ENCODE data around the gene SLC2A3. TPM values are rescaled to one million over a fixed set of nuclear protein-coding genes. Genes with fewer than 3 reads are reported as not detected.
"Not testable (repeated sequence)": the region's sequence is repeated elsewhere in the genome, so short reads cannot be mapped to it uniquely, and the experiment has no call there.

SLC2A3 gene
- polyA plus RNA-seq, 6 donors from 2014 or later = 86.8 to 234 (median 144) TPM

DNA sequence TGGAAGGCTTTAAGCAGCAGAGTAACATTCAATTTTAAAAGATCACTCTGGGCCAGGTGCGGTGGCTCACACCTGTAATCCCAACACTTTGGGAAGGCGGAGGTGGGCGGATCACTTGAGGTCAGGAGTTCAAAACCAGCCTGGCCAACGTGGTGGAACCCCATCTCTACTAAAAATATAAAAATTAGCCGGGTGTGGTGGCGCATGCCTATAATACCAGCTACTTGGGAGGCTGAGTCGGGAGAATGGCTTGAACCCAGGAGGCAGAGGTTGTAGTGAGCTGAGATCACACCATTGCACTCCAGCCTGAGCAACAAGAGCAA lies 17.8 kb downstream of the SLC2A3 start:
- not testable (repeated sequence) for H3K9me3 Mint-ChIP-seq; DNase-seq; ATAC-seq (ENCODE audit: low read depth in 2 of 2); H3K27me3 Mint-ChIP-seq; H3K4me3 Mint-ChIP-seq
- peaks cover 19 to 28% of the 10 kb centered on the region in 2 donors for H3K36me3 Mint-ChIP-seq
- H3K4me1 Mint-ChIP-seq = peaks cover 3 to 21% (median 12%) of the 10 kb centered on the region in 3 donors
- peak overlapping the region in 5 of 6 donors; percentile 57 to 86 (median 82) for H3K27ac Mint-ChIP-seq

DNA sequence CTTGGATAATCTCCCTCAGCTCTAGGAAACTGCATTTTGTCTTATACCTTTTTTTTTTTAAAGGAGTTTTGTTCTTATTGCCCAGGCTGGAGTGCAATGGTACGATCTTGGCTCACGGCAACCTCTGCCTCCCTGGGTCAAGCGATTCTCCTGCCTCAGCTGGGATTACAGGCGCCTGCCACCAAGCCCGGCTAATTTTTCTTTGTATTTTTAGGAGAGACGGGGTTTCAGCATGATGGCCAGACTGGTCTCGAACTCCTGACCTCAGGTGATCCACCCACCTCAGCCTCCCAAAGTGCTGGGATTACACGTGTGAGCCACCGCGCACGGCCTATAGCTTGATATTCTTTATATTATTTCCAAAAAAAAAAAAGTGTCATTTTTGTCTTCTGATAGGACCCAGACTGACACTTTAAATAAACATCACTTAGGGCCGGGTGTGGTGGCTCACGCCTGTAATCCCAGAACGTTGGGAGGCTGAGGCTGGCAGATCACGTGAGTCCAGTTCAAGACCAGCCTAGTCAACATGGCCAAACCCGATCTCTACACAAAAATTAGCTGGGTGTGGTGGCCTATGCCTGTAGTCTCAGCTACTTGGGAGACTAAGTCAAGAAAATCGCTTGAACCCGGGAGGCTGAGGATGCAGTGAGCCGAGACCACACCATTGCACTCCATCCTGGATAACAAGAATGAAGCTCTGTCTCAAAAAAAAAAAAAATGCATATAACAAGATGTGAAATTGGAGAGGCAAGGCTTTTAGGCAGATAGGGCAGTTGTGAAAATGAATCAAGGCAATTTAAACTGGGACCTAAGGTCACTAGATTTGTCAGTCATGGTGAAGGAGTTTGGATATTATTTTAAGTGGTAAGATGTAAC lies 18.4 kb downstream of the SLC2A3 start:
- peak overlapping the region in 3 of 6 donors; percentile 49 to 82 (median 57) for H3K27ac Mint-ChIP-seq
- no peaks in the 10 kb centered on the region for H3K27me3 Mint-ChIP-seq
- peaks cover 3 to 21% (median 12%) of the 10 kb centered on the region in 3 donors for H3K4me1 Mint-ChIP-seq
- DNase-seq (no peak), ATAC-seq (ENCODE audit: low read depth in 2 of 2) (no peak)
- peaks cover 19 to 25% of the 10 kb centered on the region in 2 donors for H3K36me3 Mint-ChIP-seq
- H3K4me3 Mint-ChIP-seq = peak overlapping the region in 1 of 8 donors; percentile 4
- no peaks in the 10 kb centered on the region for H3K9me3 Mint-ChIP-seq

- DNase-seq (no peak), ATAC-seq (ENCODE audit: low read depth in 2 of 2) (no peak)
- Mint-ChIP-seq H3K27me3 (no peaks in the 10 kb centered on the region), H3K4me1 (peaks cover 3 to 21% (median 12%) of the 10 kb centered on the region in 3 donors), H3K4me3 (peak overlapping the region in 1 of 8 donors; percentile 32), H3K36me3 (peaks cover 19 to 21% of the 10 kb centered on the region in 2 donors), H3K9me3 (no peaks in the 10 kb centered on the region), H3K27ac (peak overlapping the region in 1 of 6 donors; percentile 44)
Measured at GRCh38 chr12:7916936-7917335, 19.1 kb downstream of the SLC2A3 start.

DNA sequence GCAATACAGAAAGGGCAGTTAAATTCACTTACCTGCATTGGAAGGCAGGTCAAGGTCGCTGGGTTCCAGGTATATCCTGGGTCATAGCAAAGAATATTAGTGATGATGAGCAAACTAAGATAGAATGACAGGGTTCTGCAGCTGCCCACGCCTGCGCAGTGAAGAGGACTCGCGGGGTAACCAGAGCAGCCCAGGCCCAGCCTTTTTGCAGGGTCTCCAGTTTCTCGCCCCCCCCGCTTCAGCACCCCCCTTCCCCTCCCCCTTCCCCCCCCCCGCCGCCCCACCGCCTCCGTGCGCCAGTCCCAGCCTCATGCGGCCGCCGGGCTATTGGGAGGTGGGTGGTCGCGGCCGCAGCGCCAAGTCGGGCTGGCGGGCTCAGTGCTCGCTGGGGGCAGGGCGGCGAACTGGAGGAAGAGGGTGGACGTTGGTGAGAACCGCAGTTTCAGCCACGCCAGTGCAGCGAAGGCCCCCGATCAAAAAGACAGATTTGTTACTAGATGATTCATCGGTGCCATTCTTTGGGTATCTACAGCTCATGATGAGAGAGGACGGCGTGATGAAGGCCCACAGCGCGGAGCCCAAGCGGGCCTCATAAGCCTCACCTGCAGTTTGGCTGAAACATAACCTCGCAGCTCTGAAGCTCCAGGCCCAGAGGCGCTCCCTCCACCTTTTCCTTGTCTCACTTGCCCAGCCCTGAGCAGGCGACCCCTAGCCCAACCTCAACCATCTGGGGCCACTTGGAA lies 20.2 kb downstream of the SLC2A3 start:
- Mint-ChIP-seq H3K9me3 (no peaks in the 10 kb centered on the region), H3K36me3 (peaks cover 14 to 18% of the 10 kb centered on the region in 2 donors), H3K4me3 (no peak overlapping the region), H3K27ac (peak overlapping the region in 2 of 6 donors; percentile 28 to 56), H3K4me1 (peaks cover 3 to 15% (median 12%) of the 10 kb centered on the region in 3 donors), H3K27me3 (no peaks in the 10 kb centered on the region)
- DNase-seq (no peak), ATAC-seq (ENCODE audit: low read depth in 2 of 2) (no peak)

DNA sequence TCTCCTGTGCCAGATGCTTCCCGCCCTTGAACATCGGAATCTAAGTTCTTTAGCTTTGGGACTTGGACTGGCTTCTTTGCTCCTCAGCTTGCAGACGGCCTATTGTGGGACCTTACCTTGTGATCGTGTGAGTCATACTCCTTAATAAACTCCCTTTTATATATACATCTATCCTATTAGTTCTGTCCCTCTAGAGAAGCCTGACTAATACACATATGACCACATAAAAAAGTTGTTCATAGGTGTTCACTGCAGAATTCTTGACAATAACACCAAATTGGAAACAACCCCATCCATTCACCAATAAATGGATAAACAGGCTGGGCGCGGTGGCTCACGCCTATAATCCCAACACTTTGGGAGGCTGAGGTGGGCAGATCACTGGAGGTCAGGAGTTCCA lies 25.9 kb downstream of the SLC2A3 start:
- not testable (repeated sequence) for DNase-seq; H3K4me1 Mint-ChIP-seq; H3K27me3 Mint-ChIP-seq; H3K27ac Mint-ChIP-seq; H3K9me3 Mint-ChIP-seq; ATAC-seq (ENCODE audit: low read depth in 2 of 2); H3K36me3 Mint-ChIP-seq; H3K4me3 Mint-ChIP-seq

DNA sequence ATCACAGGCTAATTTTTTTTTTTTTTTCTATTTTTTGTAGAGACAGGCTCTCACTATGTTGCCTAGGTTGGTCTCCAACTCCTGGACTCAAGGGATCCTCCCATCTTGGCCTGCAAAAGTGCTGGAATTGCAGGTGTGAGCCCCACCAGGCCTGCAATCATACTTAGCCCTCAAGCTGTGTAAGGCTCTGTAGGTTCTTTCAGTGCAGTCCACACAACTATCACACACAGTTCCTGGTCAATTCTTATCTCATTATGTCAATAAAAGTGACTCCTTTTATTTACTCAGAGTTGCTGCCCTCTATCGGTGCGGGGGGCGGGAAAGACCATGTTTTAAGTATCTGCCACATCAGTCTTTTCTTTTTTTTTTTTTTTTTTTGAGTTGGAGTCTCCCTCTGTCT lies 29.0 kb downstream of the SLC2A3 start:
- no peaks in the 10 kb centered on the region for H3K36me3 Mint-ChIP-seq
- no peaks in the 10 kb centered on the region for H3K9me3 Mint-ChIP-seq
- H3K4me1 Mint-ChIP-seq = no peaks in the 10 kb centered on the region
- H3K27ac Mint-ChIP-seq = no peak overlapping the region
- ATAC-seq (ENCODE audit: low read depth in 2 of 2) (no peak), DNase-seq (no peak)
- no peak overlapping the region for H3K4me3 Mint-ChIP-seq
- no peaks in the 10 kb centered on the region for H3K27me3 Mint-ChIP-seq

DNA sequence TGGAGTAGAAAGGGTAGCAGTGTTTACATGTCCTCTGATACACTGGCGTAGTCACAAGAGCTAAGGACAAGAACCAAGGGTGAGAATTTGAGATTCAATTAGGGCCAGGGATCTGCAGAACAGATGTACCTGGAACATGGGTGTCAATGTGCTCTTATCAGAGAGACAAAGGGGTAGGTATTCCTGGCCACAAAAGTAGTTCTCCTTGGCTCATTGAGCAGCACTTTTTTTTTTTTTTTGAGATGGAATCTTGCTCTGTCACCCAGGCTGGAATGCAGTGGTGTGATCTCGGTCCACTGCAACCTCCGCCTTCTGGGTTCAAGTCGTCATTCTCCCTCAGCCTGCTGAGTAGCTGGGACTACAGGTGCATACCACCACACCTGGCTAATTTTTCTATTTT lies 29.7 kb downstream of the SLC2A3 start:
- not testable (repeated sequence) for H3K9me3 Mint-ChIP-seq; DNase-seq; H3K27me3 Mint-ChIP-seq; H3K27ac Mint-ChIP-seq; H3K4me1 Mint-ChIP-seq; H3K36me3 Mint-ChIP-seq; H3K4me3 Mint-ChIP-seq; ATAC-seq (ENCODE audit: low read depth in 2 of 2)

GRCh38 chr12:7905600-7906125 lies 30.3 kb downstream of the SLC2A3 start:
- H3K27ac Mint-ChIP-seq; H3K4me1 Mint-ChIP-seq; H3K9me3 Mint-ChIP-seq; H3K27me3 Mint-ChIP-seq; DNase-seq; H3K36me3 Mint-ChIP-seq; H3K4me3 Mint-ChIP-seq; ATAC-seq (ENCODE audit: low read depth in 2 of 2): not testable (repeated sequence)

DNA sequence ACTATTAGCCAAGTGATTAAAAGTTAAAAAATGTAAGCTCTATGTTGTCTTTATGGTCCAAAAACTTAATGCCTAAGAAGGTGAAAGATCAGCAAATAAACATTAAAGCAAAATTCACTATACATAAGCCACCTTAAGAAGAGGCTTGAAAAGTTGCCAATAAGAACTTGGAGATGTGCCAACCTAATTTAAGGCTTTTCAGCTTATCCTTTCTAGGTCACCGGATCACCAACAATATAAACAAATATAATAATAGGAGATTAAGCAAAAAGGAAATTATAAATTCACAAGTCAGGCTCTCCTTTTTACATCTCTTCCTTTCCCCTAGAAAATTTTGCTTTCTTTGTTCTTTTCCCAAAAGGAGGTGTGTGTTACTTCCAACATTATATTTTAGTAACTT lies 30.9 kb downstream of the SLC2A3 start:
- Mint-ChIP-seq H3K4me1 (no peaks in the 10 kb centered on the region), H3K9me3 (no peaks in the 10 kb centered on the region), H3K4me3 (no peak overlapping the region), H3K27ac (no peak overlapping the region), H3K27me3 (no peaks in the 10 kb centered on the region), H3K36me3 (no peaks in the 10 kb centered on the region)
- DNase-seq (no peak), ATAC-seq (ENCODE audit: low read depth in 2 of 2) (no peak)

- H3K9me3 Mint-ChIP-seq; H3K4me1 Mint-ChIP-seq; DNase-seq; H3K4me3 Mint-ChIP-seq; H3K27me3 Mint-ChIP-seq; H3K36me3 Mint-ChIP-seq; ATAC-seq (ENCODE audit: low read depth in 2 of 2); H3K27ac Mint-ChIP-seq: not testable (repeated sequence)
Measured at GRCh38 chr12:7902416-7902815, 33.6 kb downstream of the SLC2A3 start.

DNA sequence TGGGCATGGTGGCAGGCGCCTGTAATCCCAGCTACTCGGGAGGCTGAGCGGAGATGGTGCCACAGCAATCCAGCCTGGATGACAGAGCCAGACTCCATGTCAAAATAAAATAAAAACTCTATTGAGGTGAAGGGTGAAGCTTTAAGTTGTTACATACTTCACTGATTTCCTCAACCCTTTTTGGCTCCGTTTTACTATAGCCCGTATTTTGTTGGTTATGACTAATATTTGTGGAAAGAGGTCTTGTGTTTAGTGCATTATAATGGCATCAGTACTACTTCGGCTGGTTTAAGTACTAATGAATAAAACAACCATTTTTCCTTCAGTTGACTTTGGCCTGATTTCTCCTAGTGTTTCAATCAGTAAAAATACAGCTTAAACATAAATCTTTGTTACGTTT lies 36.2 kb downstream of the SLC2A3 start:
- H3K27me3 Mint-ChIP-seq = no peaks in the 10 kb centered on the region
- no peak overlapping the region for H3K27ac Mint-ChIP-seq
- no peak for ATAC-seq (ENCODE audit: low read depth in 2 of 2)
- H3K9me3 Mint-ChIP-seq = no peaks in the 10 kb centered on the region
- no peak for DNase-seq
- H3K36me3 Mint-ChIP-seq = no peaks in the 10 kb centered on the region
- no peaks in the 10 kb centered on the region for H3K4me1 Mint-ChIP-seq
- peak overlapping the region in 1 of 8 donors; percentile 61 for H3K4me3 Mint-ChIP-seq

DNA sequence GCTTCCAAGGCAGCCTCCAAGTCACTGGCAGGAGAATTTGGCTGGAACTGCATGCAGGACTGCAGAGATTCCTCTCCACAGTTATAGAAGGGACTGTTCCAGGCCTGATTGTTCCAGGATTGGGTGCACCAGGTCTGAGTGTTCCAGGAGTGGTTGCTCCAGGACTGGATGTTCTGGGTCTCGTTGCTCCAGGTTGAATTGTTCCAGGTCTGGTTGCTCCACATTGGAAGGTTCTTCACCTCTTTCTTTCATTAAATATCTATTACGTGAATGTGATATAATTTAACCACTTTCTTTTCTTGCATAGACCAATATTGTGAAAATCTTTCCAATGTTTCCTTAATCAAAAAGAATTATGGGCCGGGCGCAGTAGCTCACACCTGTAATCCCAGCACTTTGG lies 39.3 kb downstream of the SLC2A3 start:
- H3K27ac Mint-ChIP-seq, DNase-seq: not testable (repeated sequence)

DNA sequence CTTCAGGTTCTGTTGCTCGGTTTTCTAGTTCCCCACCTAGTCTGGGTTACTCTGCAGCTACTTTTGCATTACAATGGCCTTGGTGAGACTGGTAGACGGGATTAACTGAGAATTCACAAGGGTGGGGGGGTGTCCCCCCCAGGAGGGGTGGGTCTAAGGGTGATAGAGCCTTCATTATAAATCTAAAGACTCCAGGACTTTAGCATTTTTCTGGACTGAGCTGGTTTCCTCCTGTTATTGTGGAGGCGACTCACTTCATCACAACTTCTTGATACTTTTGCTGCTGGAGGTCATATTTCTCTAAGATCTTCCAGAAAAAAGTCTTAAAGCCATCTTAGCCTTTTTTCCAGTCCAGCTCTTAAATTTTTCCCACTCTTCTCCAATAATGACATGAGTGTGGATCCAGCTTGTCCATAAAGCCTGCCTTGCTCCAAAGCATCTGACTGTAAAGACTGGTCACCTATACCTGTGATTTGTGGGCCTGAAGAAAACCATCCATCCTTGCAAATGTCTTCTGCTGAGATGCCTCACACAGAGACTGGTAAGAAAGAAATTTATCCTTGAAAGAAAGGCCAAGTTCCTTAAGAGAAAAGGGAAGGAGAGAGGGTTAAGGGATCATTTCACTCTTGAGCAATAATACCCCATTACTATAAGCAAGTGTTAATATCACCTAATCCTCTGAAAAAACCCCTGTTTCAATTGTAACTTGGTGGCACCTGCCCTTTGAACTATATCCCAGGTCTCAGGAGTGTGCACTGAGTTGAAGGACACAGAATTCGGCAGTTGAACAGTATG lies 43.6 kb downstream of the SLC2A3 start:
- Mint-ChIP-seq H3K36me3 (no peaks in the 10 kb centered on the region), H3K4me1 (no peaks in the 10 kb centered on the region), H3K27ac (no peak overlapping the region), H3K9me3 (no peaks in the 10 kb centered on the region), H3K4me3 (no peak overlapping the region), H3K27me3 (no peaks in the 10 kb centered on the region)
- no peak for ATAC-seq (ENCODE audit: low read depth in 2 of 2)
- DNase-seq = no peak

More for the DNA sequence above, 39.3 kb downstream of the SLC2A3 start:
- H3K36me3 Mint-ChIP-seq; H3K4me1 Mint-ChIP-seq; H3K4me3 Mint-ChIP-seq; H3K27me3 Mint-ChIP-seq; ATAC-seq (ENCODE audit: low read depth in 2 of 2); H3K9me3 Mint-ChIP-seq: not testable (repeated sequence)
